HepG2 (cell line): Measurements from ENCODE around the gene FOXR1. TPM values are rescaled to one million over a fixed set of nuclear protein-coding genes. Genes with fewer than 3 reads are reported as not detected.
A peak's percentile ranks its signal among the peaks of the same experiment; 100 is the strongest.

Source experiments
- ATAC-seq: fragments of 200-7000 bp; cut with Tn5 transposase; 3 replicates; pipeline ENCODE4 v1.9.1; 2020; ENCODE audit warnings: mild to moderate bottlenecking, moderate library complexity
- BruUV-seq: library from RNA; stranded (reverse); fragments of 400-500 nt; replicated peaks from 2 replicates; lab custom pipeline; 2021; lab: Mats Ljungman, UMichigan
- CTCF ChIA-PET: fragments of 300-600 bp; formaldehyde crosslinking; extraction: SDS; loops from one replicate; lab custom pipeline; 2021; ENCODE audit warnings: low total read pairs, inconsistent platforms, low intra/inter-chr PET ratio; lab: Yijun Ruan, JAX
- POLR2A ChIA-PET: fragments of 350-600 bp; sonication (Branson Sonifier 250); formaldehyde crosslinking; loops from one replicate; lab custom pipeline; 2020; ENCODE audit warnings: antibody characterized with exemption, inconsistent platforms; lab: Yijun Ruan, JAX
- DNase-seq: peaks from one replicate; pipeline ENCODE4 v3.0.0-alpha.2; 2015; ENCODE audit warnings: low spot score
- FAIRE-seq: peaks from 3 replicates; lab custom pipeline; 2011; peaks lifted over from hg19 to GRCh38; lab: Jason Lieb, UNC
- H2AFZ ChIP-seq: one replicate; pipeline ENCODE4 v1.6.1; 2011; ENCODE audit warnings: low read length, inconsistent platforms
- H3K27ac ChIP-seq: fragments of 300-600 bp; 3 replicates; pipeline ENCODE4 v1.8.0; 2011; ENCODE audit warnings: mixed run types, mild to moderate bottlenecking, mixed read lengths, low read length, inconsistent platforms; ENCODE audit not compliant: insufficient read depth; ENCODE audit errors: extremely low read length
- H3K27me3 ChIP-seq, 2 experiments: fragments of 200-600 bp in 1 of 2; 2 replicates in 1 of 2; 3 replicates in 1 of 2; pipeline versions ENCODE4 v1.6.0 to v1.8.0; 2011; ENCODE audit warnings: low read length in 2 of 2, mild to moderate bottlenecking in 2 of 2, moderate library complexity in 2 of 2, inconsistent platforms in 1 of 2; ENCODE audit not compliant: insufficient read depth in 2 of 2, control insufficient read depth in 1 of 2
- H3K36me3 ChIP-seq, 2 experiments: fragments of 200-600 bp in 1 of 2; replicated peaks in 1 of 2; 2 replicates in 1 of 2; 3 replicates in 1 of 2; pipeline versions ENCODE4 v1.5.1 to v1.8.0; 2011; ENCODE audit warnings: low read length in 2 of 2, inconsistent platforms in 1 of 2; ENCODE audit not compliant: insufficient read depth in 2 of 2, control insufficient read depth in 1 of 2
- H3K4me1 ChIP-seq: 2 replicates; pipeline ENCODE4 v1.5.1; 2012; ENCODE audit warnings: low read length, inconsistent platforms; ENCODE audit not compliant: insufficient read depth
- H3K4me2 ChIP-seq: 2 replicates; pipeline ENCODE4 v1.6.0; 2011; ENCODE audit warnings: low read depth, low read length, inconsistent platforms
- H3K4me3 ChIP-seq, 3 experiments: fragments of 200-600 bp in 1 of 3; sonication (generic), shearing (Covaris generic) in 1 of 3; replicated peaks in 1 of 3; 2 replicates each; pipeline ENCODE4 v1.5.1; 2011 to 2016; ENCODE audit warnings: low read length in 3 of 3, inconsistent platforms in 2 of 3, low read depth in 2 of 3, mild to moderate bottlenecking in 2 of 3, control low read depth in 1 of 3, mixed read lengths in 1 of 3; ENCODE audit not compliant: insufficient read depth in 1 of 3
- H3K79me2 ChIP-seq: one replicate; pipeline ENCODE4 v1.6.1; 2011; ENCODE audit warnings: low read length, inconsistent platforms; ENCODE audit not compliant: insufficient read depth
- H3K9ac ChIP-seq: 2 replicates; pipeline ENCODE4 v1.6.0; 2011; ENCODE audit warnings: mild to moderate bottlenecking, low read depth, low read length, inconsistent platforms; ENCODE audit not compliant: insufficient read depth
- H3K9me3 ChIP-seq: 2 replicates; pipeline ENCODE4 v1.5.1; 2012; ENCODE audit warnings: mild to moderate bottlenecking, low read length
- H4K20me1 ChIP-seq: 2 replicates; pipeline ENCODE4 v1.6.0; 2011; ENCODE audit warnings: inconsistent platforms, mild to moderate bottlenecking, low read length, moderate library complexity; ENCODE audit not compliant: insufficient read depth
- ARID5B ChIP-seq: IDR thresholded peaks from 2 replicates; pipeline ENCODE4 v1.4.0; 2020; ENCODE audit warnings: mild to moderate bottlenecking, missing genetic modification reagents
- FOSL2 ChIP-seq: sonication (generic); formaldehyde crosslinking; IDR thresholded peaks from 2 replicates; pipeline ENCODE4 v1.4.0; 2020; ENCODE audit warnings: missing genetic modification reagents
- RARA ChIP-seq: IDR thresholded peaks from 2 replicates; pipeline ENCODE4 v1.6.1; 2016; ENCODE audit warnings: missing genetic modification reagents, missing compliant biosample characterization
- RARG ChIP-seq: sonication (generic); formaldehyde crosslinking; IDR thresholded peaks from 2 replicates; pipeline ENCODE4 v1.4.0; 2020; ENCODE audit warnings: low read depth, mild to moderate bottlenecking, missing genetic modification reagents
- REST ChIP-seq, 2 experiments: IDR thresholded peaks; 2 replicates each; pipeline ENCODE4 v1.6.1; 2011 to 2012; ENCODE audit warnings: low read length in 2 of 2, borderline replicate concordance in 1 of 2, low read depth in 1 of 2, mild to moderate bottlenecking in 1 of 2, moderate library complexity in 1 of 2
- SAP130 ChIP-seq: IDR thresholded peaks from 2 replicates; pipeline ENCODE4 v1.6.1; 2016; ENCODE audit warnings: low read depth
- ZMYM3 ChIP-seq: sonication (generic); formaldehyde crosslinking; IDR thresholded peaks from 2 replicates; pipeline ENCODE4 v1.5.1; 2020; ENCODE audit warnings: mild to moderate bottlenecking, missing genetic modification reagents
- WGBS: methylation state at CpG from one replicate; pipeline ENCODE4 v1.1.6; 2017; ENCODE audit warnings: low lambda C conversion rate; 5-methylcytosine and 5-hydroxymethylcytosine counted together
- in situ Hi-C: cut with HindIII; loops from 2 replicates; pipeline ENCODE4 v1.10.0; 2017; ENCODE audit warnings: low pct_unique_long_range_greater_than_20kb; ENCODE audit not compliant: extremely low pct_ligation_motif_present
- intact Hi-C: fragments of 100-400 bp; cut with micrococcal nuclease; formaldehyde crosslinking; loops from one replicate; pipeline ENCODE4 v1.10.0; 2022; ENCODE audit not compliant: unreplicated experiment
- polyA plus RNA-seq, 8 experiments: library from polyadenylated mRNA; depleted of rRNA in 3 of 8; stranded (reverse) in 7 of 8; unstranded in 1 of 8; fragments of >200 nt; fragmentation: Illumina TruSeq in 4 of 8; extraction: Trizol in 4 of 8; gene quantifications; 2 replicates each; pipeline versions ENCODE4 v1.2.1 to v1.2.3, GENCODE V29; 2011 to 2016; ENCODE audit warnings: low read depth in 4 of 8, missing spikeins in 1 of 8, mixed read lengths in 1 of 8; ENCODE audit not compliant: insufficient read depth in 1 of 8
- total RNA-seq, 5 experiments: library from RNA; depleted of rRNA; stranded (reverse); fragments of >200 nt; fragmentation: Illumina TruSeq; extraction: Trizol; gene quantifications; 2 replicates each; pipeline ENCODE4 v1.2.3, GENCODE V29; 2016; ENCODE audit warnings: low read depth in 1 of 5

Gene FOXR1
- total and polyA plus RNA-seq, 2 of the 13 experiments (the other 11 are each of a cell fraction or from before 2014, with no cell fraction given), result not detected

GRCh38 chr11:118938491-118939403, 32.8 kb upstream of the FOXR1 start:
- FAIRE-seq, result no peak
- peak; percentile 80 for TF ChIP-seq FOSL2
- peak; percentile 30; the same call in 1 of the 2 replicates for TF ChIP-seq SAP130
- 0 out of 2 replicates have a peak, but pooled peaks have one; percentile 42 for TF ChIP-seq ZMYM3 (CRISPR knock-in tag)
- TF ChIP-seq RARG (CRISPR knock-in tag), result no peak
- TF ChIP-seq REST (IDR thresholded peaks at IDR 0.05; ENCODE audit: borderline replicate concordance in 1 of 2, low read depth in 1 of 2, low read length in 2 of 2), result no peak
- peak; percentile 66 for TF ChIP-seq RARA (CRISPR knock-in tag)
- TF ChIP-seq ARID5B (CRISPR knock-in tag), result peak; percentile 29; the same call in 1 of the 2 replicates
- TF ChIP-seq, all 625 proteins: peak for 5
- POLR2A ChIA-PET, result no interaction called here
- CTCF ChIA-PET, result no interaction called here
- peaks cover 0 to 19% of the 10 kb centered on the region in 2 experiments; a peak in 2 of 5 replicates for H3K27me3 ChIP-seq
- DNase-seq, result peak; percentile 72
- in situ Hi-C loops, result no loop called here
- no peaks in the 10 kb centered on the region for H3K79me2 ChIP-seq
- no peak overlapping the region for H3K4me2 ChIP-seq
- H3K4me3 ChIP-seq, result no peak overlapping the region
- BruUV-seq, result no TSS peak
- H3K36me3 ChIP-seq, result no peaks in the 10 kb centered on the region
- no peak overlapping the region for H3K27ac ChIP-seq
- no peaks in the 10 kb centered on the region for H4K20me1 ChIP-seq
- peak; percentile 66 for ATAC-seq
- intact Hi-C loops, result no loop called here
- no peak overlapping the region for H3K9ac ChIP-seq
- peaks cover 32% of the 10 kb centered on the region for H3K4me1 ChIP-seq
- H2AFZ ChIP-seq, result no peak overlapping the region
- H3K9me3 ChIP-seq, result no peaks in the 10 kb centered on the region
- WGBS, result 12% methylated on average over 11 of the region's 11 CpGs
